ENCODE results near the gene DHRS1.
A peak's percentile ranks its signal among the peaks of the same experiment; 100 is the strongest.

DHRS1 gene

DNA sequence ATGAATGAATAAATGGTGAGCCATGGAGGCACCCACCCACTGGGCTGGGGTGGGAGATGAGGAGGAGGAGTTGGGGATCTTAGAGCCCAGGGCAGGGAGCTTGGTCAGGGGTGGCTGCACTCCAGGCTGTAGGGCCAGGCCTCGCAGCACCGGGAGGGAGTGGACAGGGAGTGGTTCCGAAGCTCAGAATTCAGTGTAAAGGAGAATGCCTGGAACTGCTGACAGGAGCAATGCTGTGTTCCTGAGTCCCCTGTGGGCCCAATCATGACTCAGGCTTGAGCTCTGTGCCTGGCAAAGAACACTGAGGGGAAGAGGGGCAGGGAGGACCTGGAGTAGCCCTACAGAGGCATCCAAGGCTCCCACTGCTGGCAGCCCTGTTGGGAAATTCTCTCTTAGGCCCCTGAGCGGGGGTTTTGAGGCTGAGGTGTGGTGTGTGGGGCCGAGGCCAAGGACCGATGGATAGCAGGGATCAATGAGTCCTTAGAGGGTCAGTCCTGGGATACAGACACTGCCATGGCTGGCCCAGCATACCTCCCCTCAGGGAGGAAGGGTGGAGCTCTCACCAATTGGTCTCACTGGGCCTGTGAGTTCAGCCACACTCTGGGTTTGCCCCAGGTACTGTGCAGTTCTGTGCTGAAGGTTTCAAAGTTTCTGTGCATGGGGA, 18.7 kb downstream of the DHRS1 start:
- DNase-seq, result no peak

- no peak for DNase-seq
These were observed 20.0 kb downstream of the DHRS1 start for GRCh38 chr14:24279301-24280186.

- no peak for DNase-seq
These were observed 21.2 kb downstream of the DHRS1 start for GRCh38 chr14:24278424-24278823.

DNA sequence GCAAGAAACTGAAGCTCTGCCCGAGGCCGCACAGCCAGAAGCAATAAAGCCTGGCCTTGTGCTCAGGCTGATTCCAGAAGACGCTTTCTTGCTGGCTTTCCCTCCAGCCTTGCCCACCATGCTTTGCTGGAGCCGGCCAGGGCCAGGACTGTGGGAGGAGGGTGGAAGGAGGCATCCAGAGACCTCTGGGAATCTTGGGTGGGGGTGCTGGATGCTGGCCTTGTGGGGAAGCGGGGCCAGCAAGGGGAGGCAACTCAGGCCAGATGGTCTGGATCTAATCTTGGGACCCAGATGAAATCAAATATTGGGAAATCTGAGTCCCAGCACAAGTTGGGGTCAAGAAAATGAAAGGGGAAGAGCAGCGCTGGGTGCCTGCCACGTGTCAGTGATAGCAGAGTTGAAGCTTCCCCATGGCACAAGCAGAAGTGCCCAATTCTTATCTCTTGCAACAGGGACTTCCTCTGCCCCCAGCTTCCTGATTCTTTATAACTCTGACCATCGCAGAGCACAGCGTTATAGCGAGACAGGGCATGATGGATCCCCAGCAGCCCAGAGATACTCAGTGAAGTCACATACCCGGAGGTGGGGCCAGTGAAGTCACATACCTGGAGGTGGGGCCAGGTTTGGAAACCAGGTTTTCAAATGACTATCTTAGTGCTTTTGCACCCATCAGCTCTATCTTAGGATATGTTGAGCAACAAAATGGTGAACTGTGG, 21.8 kb downstream of the DHRS1 start:
- DNase-seq, result no peak

DNA sequence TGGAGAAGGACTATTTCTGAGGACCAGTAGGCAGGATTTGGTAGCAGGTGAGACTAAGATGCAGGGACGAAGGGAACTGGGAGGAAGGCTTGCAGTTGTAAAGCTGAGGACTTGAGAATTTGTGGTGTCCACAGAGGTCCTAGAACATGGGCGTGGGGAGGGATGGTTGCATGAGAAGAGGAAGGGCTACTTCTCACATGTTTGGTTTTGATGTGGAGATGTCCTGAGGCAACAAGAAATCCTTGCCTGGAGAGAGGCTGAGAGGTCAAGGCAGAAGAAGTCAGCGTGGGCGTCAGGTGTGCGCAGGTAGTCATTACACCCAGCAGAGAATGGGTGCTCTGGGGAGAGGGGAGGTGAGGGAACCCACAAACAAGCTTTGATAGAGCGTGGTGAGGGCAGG, 22.5 kb downstream of the DHRS1 start:
- DNase-seq, result no peak

DNA sequence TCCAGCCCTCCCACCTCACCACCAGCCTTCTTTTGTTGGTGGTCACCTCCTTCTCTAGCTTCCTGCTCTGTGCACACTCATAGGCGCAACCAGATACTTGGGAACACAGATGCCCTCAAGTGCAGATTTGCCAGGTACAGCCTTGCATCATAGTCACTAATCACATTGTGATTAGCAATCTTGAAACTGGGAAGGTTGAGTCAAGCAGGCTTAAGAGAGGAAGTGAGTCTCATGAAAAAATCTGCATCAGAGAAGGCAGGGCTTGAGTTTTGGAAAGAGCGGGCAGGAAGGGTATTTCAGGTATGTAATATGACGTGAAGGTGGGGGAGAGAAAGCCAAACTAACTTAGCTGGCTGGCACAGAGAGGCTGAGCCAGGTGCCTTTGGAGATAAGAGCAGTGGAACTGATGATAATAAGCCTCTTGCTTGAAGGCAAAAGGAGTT, 25.5 kb downstream of the DHRS1 start:
- DNase-seq, result no peak

DNA sequence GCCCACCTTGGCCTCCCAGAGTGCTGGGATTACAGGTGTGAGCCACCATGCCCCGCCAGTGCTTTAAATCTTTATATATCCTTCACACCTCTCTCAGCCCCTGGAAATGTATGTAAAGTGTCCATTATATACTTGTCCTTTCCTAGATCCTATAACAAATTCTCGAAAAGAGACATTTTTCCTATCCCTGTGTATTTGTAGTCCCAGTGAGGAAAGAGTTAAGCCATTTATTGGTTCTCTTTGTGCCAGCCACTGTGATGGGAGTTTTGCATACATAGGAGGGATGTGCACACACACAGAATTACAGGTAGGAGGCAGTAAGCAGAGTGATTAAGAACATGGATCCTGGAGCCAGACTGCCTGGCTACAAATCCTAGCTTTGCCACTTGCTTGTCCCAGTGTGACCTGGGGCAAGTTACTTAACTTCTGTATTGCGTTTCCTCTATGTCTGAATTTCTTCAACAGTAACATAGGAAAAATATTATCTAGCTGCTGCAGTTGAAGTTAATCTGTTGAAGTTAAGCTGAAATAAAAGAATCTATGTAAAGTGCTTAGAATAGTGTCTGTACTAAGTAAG, 26.1 kb downstream of the DHRS1 start:
- no peak for DNase-seq

GRCh38 chr14:24272467-24272866, 27.1 kb downstream of the DHRS1 start:
- no peak for DNase-seq

DNA sequence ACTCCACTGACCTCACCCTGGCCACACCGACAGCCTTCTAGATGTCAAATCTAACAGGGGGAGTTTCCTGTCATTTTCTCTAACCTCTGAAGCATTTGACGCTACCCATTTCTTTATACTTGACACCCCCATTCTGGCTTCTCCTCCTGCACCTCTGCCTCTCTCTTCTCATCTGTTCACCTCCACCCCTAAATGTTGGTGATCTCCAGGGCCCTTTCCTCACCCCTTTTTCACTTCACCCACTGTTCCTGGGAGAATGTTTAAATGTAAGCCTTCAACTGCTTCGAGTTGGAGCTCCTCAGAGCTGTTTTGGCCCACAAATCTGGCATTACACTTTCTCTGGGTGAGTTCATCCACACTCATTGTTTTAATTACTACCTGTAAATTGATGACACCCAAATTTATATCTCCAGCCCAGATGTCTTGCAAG, 27.7 kb downstream of the DHRS1 start:
- DNase-seq, result no peak

DNA sequence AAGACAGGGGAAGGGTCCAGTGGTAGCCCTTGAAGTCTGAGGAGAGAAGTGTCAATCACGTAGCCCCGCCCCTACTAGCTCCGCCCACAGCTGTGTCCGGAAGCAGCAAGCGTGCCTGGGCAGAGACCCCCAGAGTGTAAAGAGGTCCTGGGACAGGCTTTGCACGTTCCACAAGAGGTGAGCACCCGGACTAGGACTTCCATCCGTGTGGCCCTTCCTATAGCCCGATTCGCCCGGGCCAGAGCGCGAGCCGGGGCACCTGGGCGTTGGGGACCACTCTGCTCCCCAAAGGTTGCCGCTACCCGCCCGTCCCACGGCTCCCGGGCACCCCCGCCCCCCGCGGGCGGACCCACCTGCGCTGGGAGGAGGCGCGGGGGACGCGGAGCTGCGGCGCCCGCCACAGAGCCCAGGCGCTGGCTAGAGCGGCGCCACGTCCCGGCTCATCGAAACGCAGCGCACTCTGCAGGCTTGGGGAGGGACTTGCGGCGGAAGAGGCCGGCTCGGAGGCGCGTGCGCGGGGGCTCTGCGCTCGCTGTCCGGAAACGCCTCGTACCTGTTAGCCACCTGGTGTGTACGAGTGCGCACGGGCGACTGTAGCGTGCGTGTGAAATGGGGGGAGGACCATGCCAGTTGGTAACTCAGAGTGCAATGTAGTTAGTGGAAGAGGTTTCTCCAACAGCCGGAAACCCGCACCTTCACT, 28.3 kb downstream of the DHRS1 start, which contains the start of gene RABGGTA:
TSS of gene RABGGTA (minus strand) at position 464 of the 700 bp plus-strand sequence. CDS start 482 bp downstream, outside the sequence.
- DNase-seq, result peak; percentile 51

- no peak for DNase-seq
These were observed 28.9 kb downstream of the DHRS1 start for GRCh38 chr14:24270537-24271133.

DNA sequence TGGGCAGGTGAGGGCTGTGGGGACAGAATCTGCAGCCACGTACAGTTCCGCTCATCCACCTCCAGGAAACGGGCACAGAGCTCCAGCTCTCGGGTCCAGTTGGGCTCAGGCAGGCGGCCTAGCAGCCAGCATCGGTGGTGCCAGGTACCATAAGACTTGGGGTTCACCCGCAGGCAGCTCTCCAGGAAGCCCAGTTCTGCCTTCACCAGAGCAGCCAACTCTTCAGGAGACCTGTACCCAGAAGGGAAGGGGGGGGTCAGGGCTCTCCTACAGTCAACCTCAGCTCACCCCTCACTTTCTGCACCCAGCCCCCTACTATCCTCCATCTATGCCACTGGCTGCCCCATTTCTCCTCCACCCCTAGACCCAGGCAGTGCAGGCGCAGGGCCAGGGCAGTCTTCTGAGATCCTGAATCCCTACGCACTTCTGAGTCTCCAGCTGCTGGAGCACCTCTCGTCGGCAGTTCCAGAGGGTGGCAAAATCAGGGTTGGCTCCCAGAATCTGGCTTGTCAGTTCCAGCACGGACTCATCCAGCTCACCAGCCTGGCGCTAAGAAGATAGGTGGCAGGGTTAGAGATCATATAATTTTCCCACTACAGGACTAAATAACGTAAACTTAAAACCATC, 29.6 kb downstream of the DHRS1 start:
- DNase-seq, result no peak

GRCh38 chr14:24269368-24269767, 30.2 kb downstream of the DHRS1 start:
- DNase-seq, result no peak

GRCh38 chr14:24268225-24268624, 31.4 kb downstream of the DHRS1 start:
- DNase-seq, result no peak

- no peak for DNase-seq
These were observed 32.1 kb downstream of the DHRS1 start for GRCh38 chr14:24267516-24267915.

- DNase-seq, result no peak
These were observed 33.0 kb downstream of the DHRS1 start for GRCh38 chr14:24266344-24267244.

GRCh38 chr14:24264298-24264697, 35.3 kb downstream of the DHRS1 start:
- DNase-seq, result no peak

GRCh38 chr14:24263848-24264247, 35.7 kb downstream of the DHRS1 start:
- DNase-seq, result no peak

DNA sequence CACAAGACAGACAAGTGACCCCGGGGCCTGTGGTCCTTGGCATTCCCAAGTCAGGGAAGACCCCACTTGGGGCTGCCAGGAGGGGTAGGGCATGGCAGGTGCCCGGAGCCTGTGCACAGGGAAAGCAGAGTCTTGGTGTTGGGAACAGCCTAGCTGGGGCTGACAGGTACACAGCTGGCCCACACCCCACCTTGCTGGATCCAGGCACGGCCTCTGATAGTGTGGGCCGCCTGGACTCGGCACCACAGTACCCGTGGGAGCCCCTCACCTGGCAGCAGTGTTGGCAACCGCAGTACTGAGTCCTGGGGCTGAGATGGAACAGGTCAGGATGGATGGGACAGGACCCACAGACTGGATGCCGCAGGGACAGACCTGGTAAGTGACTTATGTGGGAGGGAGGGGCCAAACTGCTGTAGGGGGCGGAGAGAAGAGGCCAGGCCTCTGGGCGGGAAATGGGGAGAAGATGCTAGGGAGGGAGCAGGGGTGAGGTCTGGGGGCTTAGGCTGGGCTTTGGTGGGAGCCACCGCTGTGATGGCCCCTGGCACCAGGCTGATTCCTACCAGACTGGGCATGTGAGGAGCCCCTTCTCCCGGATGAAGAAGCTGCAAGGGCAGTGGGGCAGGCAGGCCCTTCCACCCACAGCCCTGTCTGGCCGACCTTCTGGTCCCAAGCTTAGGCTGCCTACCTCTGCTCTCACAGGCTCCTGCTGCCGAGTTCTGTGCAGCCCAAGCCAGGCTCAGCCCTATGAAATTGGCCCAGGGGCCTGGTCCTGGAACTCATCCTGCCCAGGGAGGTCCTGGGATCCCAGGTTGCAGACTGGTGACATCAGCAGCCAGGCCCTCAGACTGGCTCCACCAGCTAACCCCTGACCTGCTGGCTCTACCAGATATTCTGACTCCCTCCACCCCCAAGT, 36.5 kb downstream of the DHRS1 start, which contains the start of gene TGM1:
TSS of gene TGM1 (minus strand) at position 357 of the 913 bp plus-strand sequence. CDS start 825 bp downstream, outside the sequence.
- no peak for DNase-seq

Measured in NCI-H1417 treated with DMSO at 0.1 percent for 48 hours (cell line).